ENCODE measurements around the gene SHOX. TPM values are rescaled to one million over a fixed set of nuclear protein-coding genes. Genes with fewer than 3 reads are reported as not detected.
"Not testable (repeated sequence)": the region's sequence is repeated elsewhere in the genome, so short reads cannot be mapped to it uniquely, and the experiment has no call there.

Gene SHOX
- polyA plus RNA-seq, 3 donors: not detected

GRCh38 chrX:604616-605015 lies 26.0 kb upstream of the SHOX start:
- H3K9ac ChIP-seq (ENCODE audit: insufficient read depth, low read length, poor library complexity, severe bottlenecking); H4K20me1 ChIP-seq (ENCODE audit: insufficient read depth, low read length); H3K4me3 Mint-ChIP-seq; H3K79me2 ChIP-seq (ENCODE audit: insufficient read depth, low read length); H3K27me3 Mint-ChIP-seq (ENCODE audit: low read depth in 3 of 3); H3K27ac ChIP-seq (ENCODE audit: low read depth in 1 of 2, low read length in 2 of 2); H3K36me3 Mint-ChIP-seq; H2AFZ ChIP-seq (ENCODE audit: insufficient read depth, low read depth, low read length, poor library complexity, severe bottlenecking); intact Hi-C loops (cut with micrococcal nuclease); DNase-seq; H3K4me1 ChIP-seq (ENCODE audit: control insufficient read depth in 1 of 2, insufficient read depth in 2 of 2, low read length in 2 of 2); H3K4me2 ChIP-seq (replicated peaks; ENCODE audit: extremely low read depth, low read length, poor library complexity, severe bottlenecking); H3K36me3 ChIP-seq (replicated peaks in 1 of 2; ENCODE audit: control insufficient read depth in 1 of 2, insufficient read depth in 2 of 2, low read length in 2 of 2); H3K27me3 ChIP-seq (ENCODE audit: control insufficient read depth in 2 of 2, insufficient read depth in 2 of 2, low read length in 2 of 2); H3K4me3 ChIP-seq (replicated peaks in 1 of 3; ENCODE audit: low read depth in 2 of 3, low read length in 3 of 3); H3K27ac Mint-ChIP-seq; H3K4me1 Mint-ChIP-seq: not testable (repeated sequence)
- peaks cover 12 to 20% of the 10 kb centered on the region in 2 donors for H3K9me3 ChIP-seq (replicated peaks in 1 of 2; ENCODE audit: control insufficient read depth in 1 of 2, insufficient read depth in 1 of 2, low read length in 2 of 2)
- peaks cover 16 to 27% (median 19%) of the 10 kb centered on the region in 7 donors for H3K9me3 Mint-ChIP-seq

GRCh38 chrX:608088-608487 lies 22.5 kb upstream of the SHOX start:
- H3K4me3 Mint-ChIP-seq; H3K4me1 Mint-ChIP-seq; intact Hi-C loops (cut with micrococcal nuclease): not testable (repeated sequence)

GRCh38 chrX:614136-614535 lies 16.5 kb upstream of the SHOX start:
- TF ChIP-seq, protein P1, sequence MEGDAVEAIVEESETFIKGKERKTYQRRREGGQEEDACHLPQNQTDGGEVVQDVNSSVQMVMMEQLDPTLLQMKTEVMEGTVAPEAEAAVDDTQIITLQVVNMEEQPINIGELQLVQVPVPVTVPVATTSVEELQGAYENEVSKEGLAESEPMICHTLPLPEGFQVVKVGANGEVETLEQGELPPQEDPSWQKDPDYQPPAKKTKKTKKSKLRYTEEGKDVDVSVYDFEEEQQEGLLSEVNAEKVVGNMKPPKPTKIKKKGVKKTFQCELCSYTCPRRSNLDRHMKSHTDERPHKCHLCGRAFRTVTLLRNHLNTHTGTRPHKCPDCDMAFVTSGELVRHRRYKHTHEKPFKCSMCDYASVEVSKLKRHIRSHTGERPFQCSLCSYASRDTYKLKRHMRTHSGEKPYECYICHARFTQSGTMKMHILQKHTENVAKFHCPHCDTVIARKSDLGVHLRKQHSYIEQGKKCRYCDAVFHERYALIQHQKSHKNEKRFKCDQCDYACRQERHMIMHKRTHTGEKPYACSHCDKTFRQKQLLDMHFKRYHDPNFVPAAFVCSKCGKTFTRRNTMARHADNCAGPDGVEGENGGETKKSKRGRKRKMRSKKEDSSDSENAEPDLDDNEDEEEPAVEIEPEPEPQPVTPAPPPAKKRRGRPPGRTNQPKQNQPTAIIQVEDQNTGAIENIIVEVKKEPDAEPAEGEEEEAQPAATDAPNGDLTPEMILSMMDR (IDR thresholded peaks at IDR 0.05): no peak
- intact Hi-C loops (cut with micrococcal nuclease): no loop called here
- Mint-ChIP-seq H3K4me3 (no peak overlapping the region), H3K27me3 (ENCODE audit: low read depth in 3 of 3) (peaks cover 6 to 9% (median 6%) of the 10 kb centered on the region in 3 donors), H3K27ac (no peak overlapping the region), H3K9me3 (peaks cover 11 to 23% (median 18%) of the 10 kb centered on the region in 7 donors), H3K36me3 (no peaks in the 10 kb centered on the region), H3K4me1 (no peaks in the 10 kb centered on the region)
- Histone ChIP-seq H4K20me1 (ENCODE audit: insufficient read depth, low read length) (no peaks in the 10 kb centered on the region), H3K4me3 (replicated peaks in 1 of 3; ENCODE audit: low read depth in 2 of 3, low read length in 3 of 3) (no peak overlapping the region), H3K9me3 (replicated peaks in 1 of 2; ENCODE audit: control insufficient read depth in 1 of 2, insufficient read depth in 1 of 2, low read length in 2 of 2) (peaks cover 14 to 17% of the 10 kb centered on the region in 2 donors), H3K4me1 (ENCODE audit: control insufficient read depth in 1 of 2, insufficient read depth in 2 of 2, low read length in 2 of 2) (no peaks in the 10 kb centered on the region), H3K4me2 (replicated peaks; ENCODE audit: extremely low read depth, low read length, poor library complexity, severe bottlenecking) (no peak overlapping the region), H3K36me3 (replicated peaks in 1 of 2; ENCODE audit: control insufficient read depth in 1 of 2, insufficient read depth in 2 of 2, low read length in 2 of 2) (no peaks in the 10 kb centered on the region), H3K27me3 (ENCODE audit: control insufficient read depth in 2 of 2, insufficient read depth in 2 of 2, low read length in 2 of 2) (no peaks in the 10 kb centered on the region), H2AFZ (ENCODE audit: insufficient read depth, low read depth, low read length, poor library complexity, severe bottlenecking) (no peak overlapping the region), H3K9ac (ENCODE audit: insufficient read depth, low read length, poor library complexity, severe bottlenecking) (no peak overlapping the region), H3K27ac (ENCODE audit: low read depth in 1 of 2, low read length in 2 of 2) (no peak overlapping the region), H3K79me2 (ENCODE audit: insufficient read depth, low read length) (no peaks in the 10 kb centered on the region)
- 87% methylated on average over 5 of the region's 5 CpGs for WGBS (ENCODE audit: insufficient coverage)
- no peak for DNase-seq

More at GRCh38 chrX:608088-608487, 22.5 kb upstream of the SHOX start:
- H3K9me3 Mint-ChIP-seq: peaks cover 12 to 25% (median 17%) of the 10 kb centered on the region in 7 donors
- WGBS (ENCODE audit: insufficient coverage): 69% methylated on average over 2 of the region's 3 CpGs
- peaks cover 14 to 17% of the 10 kb centered on the region in 2 donors for H3K9me3 ChIP-seq (replicated peaks in 1 of 2; ENCODE audit: control insufficient read depth in 1 of 2, insufficient read depth in 1 of 2, low read length in 2 of 2)
- not testable (repeated sequence) for H4K20me1 ChIP-seq (ENCODE audit: insufficient read depth, low read length); H3K4me2 ChIP-seq (replicated peaks; ENCODE audit: extremely low read depth, low read length, poor library complexity, severe bottlenecking); H3K27ac ChIP-seq (ENCODE audit: low read depth in 1 of 2, low read length in 2 of 2); H3K79me2 ChIP-seq (ENCODE audit: insufficient read depth, low read length); H3K36me3 Mint-ChIP-seq; H2AFZ ChIP-seq (ENCODE audit: insufficient read depth, low read depth, low read length, poor library complexity, severe bottlenecking); H3K27me3 Mint-ChIP-seq (ENCODE audit: low read depth in 3 of 3); H3K27me3 ChIP-seq (ENCODE audit: control insufficient read depth in 2 of 2, insufficient read depth in 2 of 2, low read length in 2 of 2); DNase-seq; H3K4me1 ChIP-seq (ENCODE audit: control insufficient read depth in 1 of 2, insufficient read depth in 2 of 2, low read length in 2 of 2); H3K9ac ChIP-seq (ENCODE audit: insufficient read depth, low read length, poor library complexity, severe bottlenecking); H3K4me3 ChIP-seq (replicated peaks in 1 of 3; ENCODE audit: low read depth in 2 of 3, low read length in 3 of 3); H3K27ac Mint-ChIP-seq; H3K36me3 ChIP-seq (replicated peaks in 1 of 2; ENCODE audit: control insufficient read depth in 1 of 2, insufficient read depth in 2 of 2, low read length in 2 of 2)

All from CD14-positive monocyte (primary cell).